T follicular helper cell (primary cell): Measurements from ENCODE around the gene TRIM71.

Experiments
- DNase-seq: peaks from one replicate; pipeline ENCODE4 v3.0.0-alpha.2; 2020; ENCODE audit warnings: low read depth

The TRIM71 gene

DNA sequence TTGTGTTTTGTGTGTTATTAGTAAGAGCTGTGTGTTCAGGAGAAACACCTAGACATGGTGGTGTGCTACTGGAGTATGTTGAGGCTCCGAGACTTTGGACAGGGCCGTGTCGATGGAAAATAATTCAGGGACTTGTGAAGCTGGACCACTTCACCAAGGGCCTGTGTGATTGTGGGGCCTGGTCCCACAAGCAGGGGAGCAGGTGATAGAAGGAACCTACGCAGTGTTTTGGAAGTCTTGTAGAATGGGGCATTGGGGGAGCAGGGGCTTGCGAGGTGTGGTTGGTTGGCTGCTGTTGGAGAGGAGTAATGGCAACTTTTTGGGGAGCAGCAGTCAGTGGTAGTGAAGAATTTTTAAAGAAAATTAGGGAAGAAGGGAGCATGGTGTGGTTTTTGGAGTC, 48.7 kb downstream of the TRIM71 start:
- no peak for DNase-seq

DNA sequence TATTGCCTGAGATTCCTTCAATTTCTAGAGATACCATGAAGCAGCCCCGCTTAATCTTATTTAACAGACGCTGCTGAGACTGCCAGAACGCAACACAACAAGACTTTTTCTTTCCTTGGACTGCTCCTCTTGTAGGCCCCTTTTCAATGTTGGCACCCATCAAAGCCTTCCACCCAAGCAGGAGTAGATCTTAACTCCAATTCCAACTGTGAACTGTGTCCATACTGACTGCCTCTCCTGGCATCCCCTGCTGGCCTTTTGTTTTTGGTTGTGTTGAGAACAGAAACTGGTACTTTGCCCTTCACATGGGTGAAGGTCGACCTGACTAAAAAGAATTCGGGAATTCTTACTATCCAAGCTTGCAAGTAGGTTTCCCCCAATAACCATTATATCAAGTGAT, 50.2 kb downstream of the TRIM71 start:
- no peak for DNase-seq

DNA sequence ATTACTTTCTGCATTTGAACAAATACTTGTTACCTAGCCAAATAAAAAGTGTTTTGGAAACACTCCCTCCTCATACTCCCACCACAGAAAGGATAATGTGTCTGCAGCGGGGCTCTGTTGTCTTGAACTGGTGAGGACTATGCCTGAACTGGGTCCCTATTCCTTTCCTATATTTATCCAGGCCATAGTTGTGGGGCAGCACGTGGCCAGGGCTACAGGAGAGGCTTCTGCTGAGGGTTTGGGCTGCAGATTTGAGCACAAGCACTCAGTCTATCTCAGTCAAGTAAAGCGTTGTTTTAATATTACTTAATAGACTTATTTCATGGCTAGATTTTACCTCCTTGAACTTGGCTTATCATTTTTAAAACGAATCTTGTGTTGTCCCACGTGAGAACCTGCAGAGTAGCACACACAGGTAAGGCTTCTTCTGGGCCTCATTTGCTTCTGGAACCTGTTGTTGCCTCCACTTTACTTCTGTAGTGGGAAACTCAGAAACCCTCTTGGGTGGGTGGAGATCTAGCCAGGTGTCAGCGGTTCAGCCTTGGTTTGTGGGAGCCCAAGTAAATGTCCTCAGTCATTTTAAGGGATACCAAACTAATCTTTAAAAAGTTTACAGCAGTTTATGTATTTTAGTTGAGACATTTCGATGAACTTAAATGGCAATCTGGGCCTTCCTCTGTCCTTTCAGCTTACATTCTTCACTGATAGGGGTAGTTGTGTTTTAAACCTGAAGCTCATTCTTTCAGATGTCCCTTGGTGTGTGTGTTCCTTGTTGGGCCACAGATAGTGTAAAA, 51.1 kb downstream of the TRIM71 start:
- DNase-seq = no peak

- DNase-seq = no peak
Observed at GRCh38 chr3:32869513-32870047, 51.8 kb downstream of the TRIM71 start.

DNA sequence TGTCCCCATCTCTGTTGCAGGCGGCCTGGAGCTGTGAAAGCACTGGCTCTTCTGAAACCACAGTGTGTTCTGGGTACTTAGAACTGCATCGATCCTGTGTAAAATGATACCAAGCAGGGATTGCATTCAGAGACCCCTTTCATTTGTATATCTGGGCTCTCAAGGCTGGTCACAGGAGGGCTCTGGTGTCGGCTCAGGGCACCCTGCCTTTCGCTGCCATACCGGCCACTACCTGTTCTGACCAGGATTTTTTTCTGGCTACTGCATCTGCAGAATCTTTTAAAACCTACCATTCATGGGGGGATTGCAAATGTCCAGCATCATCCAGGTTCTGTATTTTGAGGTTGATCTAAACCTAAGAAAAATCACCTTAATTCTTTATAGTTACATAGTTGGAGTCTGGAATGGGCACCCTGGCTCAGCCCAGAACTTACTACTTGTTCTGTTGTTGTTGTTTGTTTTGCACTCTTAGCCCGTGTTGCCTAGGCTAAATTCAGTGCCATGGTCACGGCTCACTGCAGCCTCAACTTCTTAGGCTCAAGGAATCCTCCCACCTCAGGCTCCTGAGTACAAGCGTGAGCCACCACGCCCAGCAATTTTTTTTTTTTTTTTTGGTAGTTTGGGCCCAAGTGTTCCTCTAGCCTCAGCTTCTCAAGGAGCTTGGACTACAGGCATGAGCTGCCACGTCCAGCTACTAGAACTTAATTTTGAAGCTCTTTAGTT, 52.7 kb downstream of the TRIM71 start:
- DNase-seq = no peak

GRCh38 chr3:32871273-32871672, 53.5 kb downstream of the TRIM71 start:
- no peak for DNase-seq

- no peak for DNase-seq
Observed at GRCh38 chr3:32872487-32873382, 54.9 kb downstream of the TRIM71 start.

GRCh38 chr3:32873531-32874130, 55.8 kb downstream of the TRIM71 start:
- DNase-seq = no peak

- DNase-seq = no peak
Observed at GRCh38 chr3:32876920-32877319, 59.1 kb downstream of the TRIM71 start.

- DNase-seq = no peak
Observed at GRCh38 chr3:32877598-32877997, 59.8 kb downstream of the TRIM71 start.

DNA sequence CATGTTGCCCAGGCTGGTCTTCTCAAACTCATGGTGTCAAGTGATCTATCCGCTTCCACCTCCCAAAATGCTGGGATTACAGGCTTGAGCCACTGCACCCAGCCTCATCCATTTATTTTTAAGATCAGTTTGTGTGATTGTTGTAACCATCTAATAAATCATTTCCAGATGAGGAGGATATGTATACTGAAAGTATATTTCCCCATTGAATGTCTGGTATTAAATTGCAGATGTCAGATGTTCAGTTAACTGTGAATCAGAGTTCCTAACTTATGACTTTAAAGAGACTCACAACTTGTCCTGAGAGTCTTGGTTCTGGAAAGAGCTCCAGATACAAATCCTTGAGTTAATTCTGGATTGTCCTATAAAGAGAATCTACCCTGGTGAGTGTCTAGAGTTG, 62.4 kb downstream of the TRIM71 start:
- no peak for DNase-seq

DNA sequence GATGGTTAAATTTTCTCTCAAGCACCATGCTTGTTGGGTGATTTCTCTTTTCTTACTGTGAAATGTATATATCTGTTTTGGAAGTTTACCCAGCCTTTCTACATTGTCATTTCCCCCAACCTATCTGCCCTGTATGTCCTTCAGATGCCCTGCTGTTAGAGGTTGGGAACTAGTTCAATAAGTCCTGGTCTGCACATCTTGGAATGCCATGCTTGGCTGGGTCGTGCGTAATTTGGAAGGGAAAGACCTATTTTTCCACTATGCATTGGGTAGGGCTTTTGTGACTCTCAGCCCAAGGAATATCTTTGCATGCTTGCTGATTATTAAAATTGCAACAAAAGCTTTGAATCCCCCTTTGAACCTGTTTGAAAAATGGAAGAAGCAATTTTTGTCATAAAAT, 63.8 kb downstream of the TRIM71 start:
- no peak for DNase-seq

GRCh38 chr3:32882189-32882588, 64.4 kb downstream of the TRIM71 start:
- no peak for DNase-seq

GRCh38 chr3:32882603-32883025, 64.8 kb downstream of the TRIM71 start:
- no peak for DNase-seq

DNA sequence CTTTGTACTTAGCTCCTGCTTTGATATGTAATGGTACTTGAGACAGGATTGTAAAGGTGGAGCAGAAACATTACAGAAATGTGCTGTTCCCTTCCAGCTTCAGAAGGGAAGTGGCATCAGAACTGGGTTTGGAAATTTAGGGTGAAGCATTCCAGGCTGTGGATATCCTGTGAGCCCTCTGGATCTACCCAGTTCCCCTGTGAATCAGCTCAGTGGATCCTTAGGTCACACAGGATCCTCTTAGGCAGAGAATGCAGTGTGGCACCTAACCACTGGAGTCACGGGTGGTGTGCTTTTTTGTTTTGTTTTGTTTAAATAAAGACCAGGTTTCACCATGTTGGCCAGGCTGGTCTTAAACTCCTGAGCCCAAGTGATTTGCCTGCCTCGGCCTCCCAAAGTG, 66.0 kb downstream of the TRIM71 start:
- DNase-seq = no peak

DNA sequence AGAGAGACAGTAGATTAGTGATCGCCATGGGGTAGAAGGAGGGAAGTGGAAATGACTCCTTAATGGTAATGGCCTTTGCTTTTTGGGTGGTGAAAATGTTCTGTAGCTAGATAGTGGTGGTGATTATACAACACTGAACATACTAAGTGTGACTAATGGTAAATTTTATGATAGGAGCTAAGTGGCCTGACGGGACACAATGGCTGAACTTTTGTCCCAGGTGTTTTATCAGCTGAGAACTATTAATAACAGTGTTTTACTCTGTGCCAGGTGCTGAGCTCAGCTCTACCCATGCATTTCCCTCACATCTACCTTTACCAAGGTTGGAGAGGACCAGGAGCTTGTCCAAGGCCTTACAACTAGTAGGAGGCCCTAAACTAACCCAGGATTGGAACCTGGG, 66.8 kb downstream of the TRIM71 start:
- DNase-seq = no peak

- DNase-seq = no peak
Observed at GRCh38 chr3:32885283-32885901, 67.6 kb downstream of the TRIM71 start.

- no peak for DNase-seq
Observed at GRCh38 chr3:32886296-32886695, 68.5 kb downstream of the TRIM71 start.

DNA sequence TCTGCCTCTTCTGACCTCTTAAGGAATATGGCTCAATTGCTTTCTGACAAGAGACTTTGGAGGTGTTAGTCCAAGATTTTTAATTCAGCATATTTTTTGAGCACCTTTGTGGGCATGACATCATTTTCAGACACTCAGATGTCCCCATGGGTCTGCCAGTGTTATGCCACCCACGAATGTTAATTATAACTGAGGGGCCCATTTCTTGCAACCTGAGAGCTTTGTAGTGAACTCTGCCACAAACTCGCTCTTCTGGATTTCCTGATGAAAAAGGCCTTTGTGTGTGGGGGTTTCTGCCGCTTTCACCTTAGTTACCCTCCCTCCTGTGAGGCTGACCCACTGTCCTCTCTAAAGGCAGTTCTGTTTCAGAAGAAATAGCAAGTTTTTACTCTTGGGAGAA, 69.1 kb downstream of the TRIM71 start:
- no peak for DNase-seq

DNA sequence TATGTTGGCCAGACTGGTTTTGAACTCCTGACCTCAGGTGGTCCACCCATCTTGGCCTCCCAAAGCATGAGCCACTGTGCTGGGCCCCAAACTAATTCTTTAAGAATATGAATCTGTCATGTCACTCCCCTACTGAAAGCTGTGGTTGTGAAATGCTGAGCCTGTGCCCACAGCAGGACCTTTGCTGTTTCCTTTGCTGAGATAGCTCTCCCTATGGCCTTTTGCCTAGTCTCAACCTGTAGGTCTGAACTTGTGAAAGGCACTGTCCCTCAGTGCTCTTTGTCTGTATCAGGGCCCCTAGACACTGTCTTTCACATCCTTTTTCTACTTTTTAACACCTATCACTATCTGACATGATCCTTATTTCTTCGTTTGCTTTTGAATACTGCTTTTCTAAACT, 70.9 kb downstream of the TRIM71 start:
- DNase-seq = no peak
